GM21528 (cell line): ENCODE data around the gene COL1A1.

Experiments used
- ATAC-seq: cut with Tn5 transposase; IDR thresholded peaks from one replicate; pipeline ENCODE4 v1.9.1; 2021; ENCODE audit warnings: mild to moderate bottlenecking, moderate library complexity; ENCODE audit not compliant: unreplicated experiment, low FRiP score

COL1A1 gene

DNA sequence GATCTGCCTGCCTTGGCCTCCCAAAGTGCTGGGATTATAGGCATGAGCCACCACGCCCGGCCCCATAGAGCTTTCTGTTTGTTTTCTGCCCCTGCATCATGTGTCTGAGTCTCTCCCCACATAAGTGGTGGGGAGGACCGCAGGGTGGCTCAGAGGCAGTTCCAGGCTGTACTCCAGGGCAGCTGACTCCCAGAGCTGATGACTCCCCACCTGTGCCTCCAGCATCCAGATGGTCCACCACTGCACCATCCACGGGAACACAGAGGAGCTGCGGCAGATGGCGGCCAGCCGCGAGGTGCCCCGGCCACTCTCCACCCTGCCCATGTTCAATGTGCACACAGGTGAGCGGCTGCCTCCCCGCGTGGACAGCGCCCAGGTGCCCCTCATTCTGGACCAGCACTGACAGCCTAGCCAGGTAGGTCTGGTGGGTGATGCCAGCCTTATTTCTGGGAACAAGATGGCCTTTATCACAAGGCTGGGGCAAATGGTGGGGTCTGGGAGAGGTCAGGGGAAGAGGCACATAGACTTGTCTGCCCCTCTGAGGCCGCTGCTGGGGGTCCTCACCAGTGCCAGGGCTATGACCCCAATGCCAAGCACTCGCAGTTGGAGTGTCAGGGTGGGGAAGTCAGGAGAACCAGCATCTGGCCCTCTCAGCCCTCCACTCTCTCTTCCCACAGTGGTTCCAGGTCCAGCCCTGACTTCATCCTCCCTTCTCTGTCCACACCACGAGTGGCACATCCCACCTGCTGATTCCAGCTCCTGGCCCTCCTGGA is 26.2 kb downstream of the COL1A1 start:
- ATAC-seq: no peak

- ATAC-seq: no peak
Observed at GRCh38 chr17:50174444-50174843, 27.0 kb downstream of the COL1A1 start.

DNA sequence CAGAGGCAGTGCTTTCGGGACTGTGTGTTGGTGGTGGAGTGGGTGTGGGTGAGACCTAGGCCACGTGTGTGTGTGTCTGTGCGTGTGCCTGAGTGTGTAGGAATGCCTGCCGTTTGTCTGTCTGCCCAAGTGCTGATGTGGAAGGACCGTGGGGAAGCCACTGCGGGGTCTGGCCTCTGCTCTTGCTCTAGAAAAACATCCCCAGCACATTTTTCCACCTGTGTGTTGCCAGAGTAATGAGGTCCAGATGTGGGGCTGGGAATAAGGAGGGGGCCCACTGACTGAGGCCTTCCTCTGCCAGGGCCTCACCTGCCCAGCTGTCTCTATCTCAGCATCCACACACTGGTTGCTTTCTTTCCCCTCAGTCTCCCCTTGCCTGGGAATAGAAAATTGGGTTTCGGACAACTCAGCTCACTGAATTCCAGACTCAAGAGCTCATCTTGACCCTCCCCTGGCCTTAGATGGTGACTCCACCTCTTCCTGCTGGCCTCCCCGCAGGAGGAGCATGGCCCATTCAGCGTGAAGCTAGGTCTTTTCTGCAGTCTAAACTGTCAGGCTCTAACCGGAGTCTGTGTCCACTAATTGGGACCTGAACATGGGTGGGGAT is 28.0 kb downstream of the COL1A1 start:
- no peak for ATAC-seq

DNA sequence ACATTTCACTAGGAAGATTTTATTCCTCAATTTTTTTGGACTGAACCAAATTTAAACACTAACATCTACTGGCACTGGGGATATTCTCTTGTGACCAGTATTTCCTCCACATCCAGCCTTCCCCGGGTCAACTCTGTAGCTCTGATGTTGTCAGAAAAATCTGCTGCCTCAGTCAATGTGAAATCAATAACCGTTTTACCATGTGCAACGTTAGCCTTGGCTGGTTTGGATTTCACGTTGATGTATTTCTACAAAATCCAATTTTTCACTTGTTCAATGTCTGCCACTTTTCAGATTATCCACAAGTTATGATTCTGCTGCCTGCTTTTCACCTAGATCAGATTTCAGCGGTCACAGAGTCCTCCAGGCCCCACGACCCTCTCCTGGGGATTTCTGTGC is 28.5 kb downstream of the COL1A1 start:
- no peak for ATAC-seq

GRCh38 chr17:50172130-50172529 is 29.3 kb downstream of the COL1A1 start:
- ATAC-seq: no peak

GRCh38 chr17:50171371-50172071 is 29.9 kb downstream of the COL1A1 start:
- ATAC-seq: no peak

- ATAC-seq: no peak
Observed at GRCh38 chr17:50170662-50171370, 30.6 kb downstream of the COL1A1 start.

GRCh38 chr17:50169881-50170459 is 31.5 kb downstream of the COL1A1 start:
- no peak for ATAC-seq

DNA sequence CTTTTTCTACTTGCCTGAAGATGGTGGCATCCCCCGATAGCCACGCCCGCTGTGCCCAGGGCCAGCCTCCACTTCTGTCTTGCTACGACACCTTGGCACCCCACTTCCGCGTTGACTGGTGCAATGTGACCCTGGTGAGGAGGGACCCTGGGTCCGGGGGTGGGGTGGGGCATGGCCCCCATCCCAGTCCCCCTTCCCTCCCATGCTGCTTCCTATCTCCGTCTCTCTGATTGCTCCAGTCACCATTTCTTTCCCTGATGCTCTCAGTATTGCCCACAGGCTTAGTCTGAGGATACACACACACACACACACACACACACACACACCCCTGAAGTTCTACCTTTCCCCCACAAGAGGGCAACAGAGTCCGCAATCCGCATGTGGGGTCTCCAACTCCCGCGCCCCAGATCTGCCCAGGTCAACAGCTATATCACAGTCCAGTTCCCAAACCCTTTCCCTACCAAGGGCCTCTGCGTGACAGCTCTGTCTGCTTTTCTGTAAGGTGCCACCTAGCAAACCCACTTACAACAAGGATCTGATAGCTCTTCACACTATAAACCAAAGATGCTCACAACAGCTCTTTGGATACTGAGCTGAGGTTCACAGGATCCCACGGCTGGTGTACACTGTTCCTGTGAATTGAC is 32.2 kb downstream of the COL1A1 start:
- no peak for ATAC-seq

GRCh38 chr17:50168319-50168718 is 33.1 kb downstream of the COL1A1 start:
- ATAC-seq: no peak

GRCh38 chr17:50167371-50167770 is 34.1 kb downstream of the COL1A1 start:
- ATAC-seq: no peak

DNA sequence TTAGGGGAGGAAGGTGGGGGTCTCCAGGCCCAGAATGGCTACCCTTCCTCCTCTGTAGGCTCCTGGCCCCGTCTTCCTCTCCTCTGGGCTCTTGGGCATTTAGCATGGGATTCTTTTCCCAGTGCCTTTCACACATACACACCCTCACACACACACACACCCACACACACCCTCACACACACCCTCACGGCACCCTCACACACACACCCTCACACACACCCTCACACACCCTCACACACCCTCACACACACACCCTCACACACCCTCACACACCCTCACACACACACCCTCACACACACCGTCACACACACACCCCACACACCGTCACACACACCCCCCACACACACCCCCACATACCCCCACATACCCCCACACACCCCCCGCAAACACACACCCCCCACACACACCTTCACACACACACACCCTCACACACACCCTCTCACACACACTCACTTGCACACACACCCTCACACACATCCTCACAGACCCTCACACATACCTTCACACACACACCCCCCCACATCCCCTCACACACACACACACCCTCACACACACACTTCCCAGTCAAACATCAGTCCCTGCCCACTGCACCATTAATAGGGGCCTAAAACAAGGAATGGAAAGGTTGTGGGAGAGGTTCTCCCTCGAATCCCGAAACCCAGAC is 34.8 kb downstream of the COL1A1 start:
- no peak for ATAC-seq

DNA sequence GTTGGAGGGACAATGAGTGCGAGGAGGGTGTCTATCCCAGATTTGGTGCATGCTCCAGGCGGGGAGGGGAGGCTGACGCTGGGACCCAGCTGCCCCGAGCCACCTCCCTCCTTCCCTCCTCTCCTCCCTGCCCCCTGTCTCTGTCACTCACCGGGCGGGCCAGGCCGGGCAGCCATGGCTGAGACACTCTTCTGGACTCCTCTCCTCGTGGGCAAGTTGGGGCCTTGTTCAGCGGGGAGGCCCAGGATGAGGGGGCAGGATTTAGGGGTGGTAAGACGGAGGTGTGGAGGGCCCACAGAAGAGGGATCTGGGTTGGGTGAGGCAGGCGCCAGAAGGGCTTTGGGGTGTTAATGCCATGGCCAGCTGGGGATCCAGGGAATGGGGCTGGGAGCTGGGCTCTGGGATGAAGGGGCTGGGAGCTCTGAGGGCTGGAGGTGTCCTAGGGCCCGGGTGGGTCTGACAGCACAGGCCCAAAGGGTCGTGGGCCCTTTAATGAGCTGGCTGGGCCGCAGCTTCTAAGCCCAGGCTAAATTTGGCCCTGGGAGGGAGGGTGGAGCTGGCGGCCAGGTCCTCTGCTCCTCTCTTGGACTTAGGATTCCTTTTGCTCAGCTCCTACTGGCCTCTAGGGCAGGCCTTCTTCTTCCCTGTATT is 35.4 kb downstream of the COL1A1 start, which contains the start of gene SGCA:
TSS of gene SGCA (plus strand) at position 139 of the 651 bp plus-strand sequence. CDS start at position 175, 36 bp downstream.
- ATAC-seq: no peak

DNA sequence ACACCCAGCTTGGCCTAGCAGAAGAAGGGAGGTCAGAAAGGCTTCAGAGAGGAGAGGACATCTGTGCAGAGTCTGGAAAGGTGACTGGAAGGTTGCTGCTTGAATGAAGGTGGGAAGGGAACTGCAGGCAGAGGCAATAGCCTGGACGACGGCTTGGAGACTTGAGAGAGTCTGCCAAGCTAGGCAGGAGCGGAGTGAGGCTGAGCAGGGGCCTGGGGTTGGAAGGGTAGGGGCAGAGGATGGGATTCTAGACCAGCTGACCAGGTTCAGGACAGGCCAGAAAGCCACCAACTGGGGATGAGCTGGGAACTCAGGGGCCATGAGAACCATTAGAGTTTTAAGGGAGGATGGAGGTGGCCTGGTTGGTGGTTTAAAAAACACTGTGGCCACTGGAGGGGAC is 36.0 kb downstream of the COL1A1 start:
- no peak for ATAC-seq

DNA sequence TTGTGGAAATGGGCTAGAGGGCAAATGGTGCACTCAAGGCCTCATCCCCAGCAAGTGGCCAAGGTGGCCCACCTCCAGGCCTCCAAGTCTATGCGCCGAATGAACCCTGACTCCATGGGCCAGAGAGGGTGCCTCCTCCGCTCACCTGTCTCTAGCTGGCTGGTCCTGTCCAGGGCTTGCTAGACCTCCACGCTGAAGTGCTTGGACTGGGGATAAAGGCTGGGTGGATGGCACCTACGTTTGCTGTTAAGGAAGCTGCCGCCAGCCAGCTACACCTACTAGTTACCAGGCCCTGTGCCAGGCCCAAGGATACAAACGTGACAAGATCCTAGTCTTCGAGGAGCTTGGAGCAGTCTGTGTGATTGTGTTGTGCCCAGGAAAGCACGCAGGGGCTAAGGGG is 36.4 kb downstream of the COL1A1 start:
- ATAC-seq: no peak

DNA sequence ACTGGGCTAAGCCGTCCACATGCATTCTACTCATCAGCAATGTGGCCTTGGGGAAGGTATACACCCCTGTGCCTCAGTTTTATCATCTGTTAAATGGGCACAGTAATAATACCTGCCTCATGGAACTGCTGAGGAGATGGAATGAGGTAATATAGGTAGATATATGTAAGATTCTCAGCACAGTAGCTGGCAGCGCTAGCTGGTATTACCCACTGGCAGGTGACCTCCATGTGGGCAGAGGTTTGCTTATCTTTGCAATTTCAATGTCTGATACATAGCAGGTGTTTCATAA is 36.8 kb downstream of the COL1A1 start:
- ATAC-seq: no peak

DNA sequence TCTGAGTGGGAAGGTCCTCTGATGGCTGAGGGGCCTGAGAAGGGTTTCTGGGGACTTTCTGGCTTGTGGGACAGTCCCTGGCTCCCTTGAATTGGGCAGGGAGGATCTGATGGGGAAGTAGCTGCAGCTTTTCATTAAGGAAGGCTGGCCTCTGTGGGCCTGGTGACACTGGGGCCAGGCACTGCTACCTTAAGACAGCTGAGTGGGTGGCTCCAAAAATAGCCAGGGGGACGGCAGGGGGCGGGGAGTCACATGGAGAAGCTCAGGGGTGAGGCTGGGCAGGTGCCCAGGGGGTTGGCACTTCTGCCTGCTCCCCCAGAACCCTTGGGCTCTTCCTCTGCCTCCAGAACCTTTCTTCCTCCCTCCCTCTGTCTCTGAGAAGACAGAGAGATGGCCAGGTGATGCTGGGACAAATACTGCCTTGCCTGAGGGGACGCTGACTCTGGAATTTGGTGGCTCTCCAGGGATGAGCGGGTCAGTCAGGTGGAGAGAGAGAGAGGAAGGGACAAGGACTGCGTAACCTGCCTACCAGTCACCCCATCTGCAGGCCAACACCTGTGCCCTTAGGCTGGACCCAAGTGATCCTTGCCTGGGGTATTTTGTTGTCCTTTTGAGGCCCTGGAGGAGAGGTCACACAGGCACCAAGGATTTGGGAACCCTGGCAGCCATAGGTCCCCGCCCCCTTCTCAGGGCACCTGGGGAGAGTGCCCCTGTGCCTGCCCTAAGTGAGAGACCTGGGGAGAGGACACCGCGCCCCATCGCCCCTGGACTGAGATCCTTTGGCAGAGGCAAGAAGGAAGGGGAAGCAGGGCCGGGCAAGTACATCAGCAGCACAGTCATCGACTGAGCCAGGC is 37.4 kb downstream of the COL1A1 start:
- ATAC-seq: no peak

DNA sequence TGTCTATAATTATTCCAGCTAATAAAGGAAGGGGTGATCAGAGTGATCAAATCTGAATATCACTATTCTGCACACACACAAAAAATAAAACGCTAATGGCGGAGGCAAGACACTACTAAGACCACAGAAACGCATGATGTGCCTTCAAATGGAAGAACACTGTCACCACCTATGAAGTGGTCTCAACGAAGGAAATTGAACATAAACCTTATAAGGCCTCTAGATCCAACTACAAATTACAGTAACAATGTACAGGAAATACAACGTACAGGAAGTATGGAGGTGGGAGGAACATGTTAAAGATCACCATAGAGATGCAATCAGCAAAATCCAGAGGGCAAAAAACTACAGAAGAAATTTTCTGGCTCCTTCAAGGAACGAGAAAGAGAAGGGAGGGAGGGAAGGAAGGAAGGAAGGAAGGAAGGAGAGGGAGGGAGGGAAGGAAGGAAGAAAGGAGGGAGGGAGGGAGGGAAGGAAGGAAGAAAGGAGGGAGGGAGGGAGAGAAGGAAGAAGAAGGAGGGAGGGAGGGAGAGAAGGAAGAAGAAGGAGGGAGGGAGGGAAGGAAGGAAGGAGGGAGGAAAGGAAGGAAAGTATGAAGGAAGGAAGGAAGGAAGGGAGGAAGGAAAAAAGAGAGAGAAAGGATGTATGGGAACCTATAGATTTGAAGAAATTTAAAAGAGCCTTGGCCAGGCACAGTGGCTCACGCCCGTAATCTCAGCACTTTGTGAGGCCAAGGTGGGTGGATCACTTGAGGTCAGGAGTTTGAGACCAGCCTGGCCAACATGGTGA is 38.8 kb downstream of the COL1A1 start:
- no peak for ATAC-seq
